Endothelial cell of umbilical vein (primary cell): Measurements from ENCODE around the gene PLEKHA7. TPM values are rescaled to one million over a fixed set of nuclear protein-coding genes. Genes with fewer than 3 reads are reported as not detected.

Experiments used
- BruUV-seq: library from RNA; stranded (reverse); fragments of 400-500 nt; replicated peaks from 2 replicates; lab custom pipeline; 2021; lab: Mats Ljungman, UMichigan
- CTCF ChIA-PET: fragments of 300-600, 350-600 bp; sonication (Branson Sonifier 250); formaldehyde crosslinking; loops from one replicate; lab custom pipeline; 2021; ENCODE audit warnings: antibody characterized with exemption, inconsistent platforms; lab: Charles Lee
- POLR2A ChIA-PET: fragments of 300-600, 350-600 bp; sonication (Branson Sonifier 250); formaldehyde crosslinking; loops from one replicate; lab custom pipeline; 2021; ENCODE audit warnings: antibody characterized with exemption, inconsistent platforms; lab: Charles Lee
- DNase-seq: peaks from one replicate; pipeline ENCODE4 v3.0.0-alpha.2; 2011; ENCODE audit warnings: low read depth, low spot score
- FAIRE-seq: peaks from 2 replicates; lab custom pipeline; 2011; peaks lifted over from hg19 to GRCh38; lab: Jason Lieb, UNC
- H2AFZ ChIP-seq: 2 replicates; pipeline ENCODE4 v1.6.0; 2012; ENCODE audit warnings: low read depth, low read length, control low read depth, inconsistent platforms
- H3K27ac ChIP-seq: 2 replicates; pipeline ENCODE4 v1.5.1; 2011; ENCODE audit warnings: low read depth, mild to moderate bottlenecking, control low read depth, low read length, moderate library complexity; ENCODE audit not compliant: insufficient read depth
- H3K27me3 ChIP-seq, 2 experiments: 2 replicates each; pipeline versions ENCODE4 v1.6.0 to v1.6.1; 2011; ENCODE audit warnings: low read length in 2 of 2, mixed read lengths in 1 of 2; ENCODE audit not compliant: control insufficient read depth in 2 of 2, insufficient read depth in 2 of 2
- H3K36me3 ChIP-seq, 2 experiments: 2 replicates in 1 of 2; 3 replicates in 1 of 2; pipeline ENCODE4 v1.5.1; 2011; ENCODE audit warnings: low read length in 2 of 2, mild to moderate bottlenecking in 1 of 2, moderate library complexity in 1 of 2; ENCODE audit not compliant: control insufficient read depth in 2 of 2, insufficient read depth in 2 of 2; ENCODE audit errors: extremely low read depth in 1 of 2
- H3K4me1 ChIP-seq: 3 replicates; pipeline ENCODE4 v1.5.1; 2011; ENCODE audit warnings: mild to moderate bottlenecking, low read length; ENCODE audit not compliant: control insufficient read depth, insufficient read depth; ENCODE audit errors: extremely low read depth
- H3K4me2 ChIP-seq: 2 replicates; pipeline ENCODE4 v1.6.1; 2011; ENCODE audit warnings: low read length, control low read depth, mixed read lengths; ENCODE audit not compliant: insufficient read depth
- H3K4me3 ChIP-seq, 3 experiments: fragments of 200-600 bp in 1 of 3; sonication (generic), shearing (Covaris generic) in 1 of 3; replicated peaks in 1 of 3; 2 replicates each; pipeline ENCODE4 v1.5.1; 2011 to 2016; ENCODE audit warnings: control low read depth in 3 of 3, low read length in 3 of 3, mild to moderate bottlenecking in 2 of 3, inconsistent platforms in 1 of 3, low read depth in 1 of 3, moderate library complexity in 1 of 3; ENCODE audit not compliant: insufficient read depth in 1 of 3
- H3K79me2 ChIP-seq: 2 replicates; pipeline ENCODE4 v1.6.0; 2012; ENCODE audit warnings: low read length, inconsistent platforms; ENCODE audit not compliant: control insufficient read depth, insufficient read depth
- H3K9ac ChIP-seq: replicated peaks from 2 replicates; pipeline ENCODE3; 2011; ENCODE audit warnings: low read length, control low read depth; ENCODE audit not compliant: insufficient read depth; ENCODE audit errors: extremely low read depth
- H3K9me1 ChIP-seq: replicated peaks from 3 replicates; pipeline ENCODE4 v1.6.0; 2011; ENCODE audit warnings: mild to moderate bottlenecking, low read length; ENCODE audit not compliant: control insufficient read depth, insufficient read depth; ENCODE audit errors: extremely low read depth
- H3K9me3 ChIP-seq: replicated peaks from 2 replicates; pipeline ENCODE4 v1.5.1; 2012; ENCODE audit warnings: low read length, inconsistent platforms; ENCODE audit not compliant: control insufficient read depth, insufficient read depth
- H4K20me1 ChIP-seq: replicated peaks from 2 replicates; pipeline ENCODE3; 2011; ENCODE audit warnings: mild to moderate bottlenecking, low read length; ENCODE audit not compliant: control insufficient read depth, insufficient read depth; ENCODE audit errors: extremely low read depth
- CTCF ChIP-seq, 2 donors: IDR thresholded peaks; 1 replicate in 1 of 2; 2 replicates in 1 of 2; pipeline ENCODE4 v1.5.1; 2011; ENCODE audit warnings: low read length in 2 of 2, mild to moderate bottlenecking in 2 of 2, moderate library complexity in 2 of 2, control low read depth in 1 of 2, inconsistent platforms in 1 of 2, low read depth in 1 of 2; ENCODE audit not compliant: insufficient read depth in 1 of 2; ENCODE audit errors: extremely low read depth in 1 of 2
- EZH2 ChIP-seq: IDR thresholded peaks from 2 replicates; pipeline ENCODE4 v1.6.1; 2012; ENCODE audit warnings: borderline replicate concordance, low read depth, mild to moderate bottlenecking, moderate library complexity, low read length, inconsistent platforms; ENCODE audit not compliant: severe bottlenecking
- FOS ChIP-seq: IDR thresholded peaks from 2 replicates; pipeline ENCODE4 v1.6.1; 2011; ENCODE audit warnings: mild to moderate bottlenecking, low read length, moderate library complexity, borderline replicate concordance; ENCODE audit not compliant: insufficient read depth
- GATA2 ChIP-seq: IDR thresholded peaks from 2 replicates; pipeline ENCODE4 v1.7.0; 2011; ENCODE audit warnings: low read depth, mild to moderate bottlenecking, moderate library complexity, mixed read lengths, low read length; ENCODE audit not compliant: insufficient read length, insufficient read depth
- JUN ChIP-seq: IDR thresholded peaks from 2 replicates; pipeline ENCODE4 v1.6.1; 2011; ENCODE audit warnings: borderline replicate concordance, low read depth; ENCODE audit not compliant: insufficient read length, insufficient read depth
- MAX ChIP-seq: IDR thresholded peaks from 2 replicates; pipeline ENCODE4 v1.6.1; 2011; ENCODE audit not compliant: insufficient read depth, insufficient read length
- MYC ChIP-seq: IDR thresholded peaks from one replicate; pipeline ENCODE4 v1.6.1; 2011; ENCODE audit warnings: mild to moderate bottlenecking, low read depth, low read length
- POLR2A ChIP-seq: IDR thresholded peaks from 2 replicates; pipeline ENCODE4 v1.6.1; 2012; ENCODE audit warnings: low read depth, mild to moderate bottlenecking, control low read depth, low read length
- POLR2AphosphoS5 ChIP-seq: IDR thresholded peaks from 2 replicates; pipeline ENCODE4 v1.6.1; 2012; ENCODE audit warnings: low read depth, mild to moderate bottlenecking, control low read depth, low read length, moderate library complexity; ENCODE audit not compliant: insufficient read depth
- dilution Hi-C: fragments of 300-500 bp; cut with MboI; formaldehyde crosslinking; loops from one replicate; pipeline ENCODE4 v1.15.0; 2019; ENCODE audit warnings: low sequenced_read_pairs; ENCODE audit not compliant: extremely low pct_ligation_motif_present
- intact Hi-C: fragments of 100-400 bp; cut with micrococcal nuclease; formaldehyde crosslinking; loops from one replicate; pipeline ENCODE4 v1.10.0; 2022
- polyA plus RNA-seq, 4 experiments: library from polyadenylated mRNA; depleted of rRNA in 3 of 4; stranded (reverse) in 3 of 4; unstranded in 1 of 4; fragments of >200 nt; gene quantifications; 2 replicates each; pipeline versions ENCODE4 v1.2.1 to v1.2.3, GENCODE V29; 2011 to 2012; ENCODE audit warnings: missing spikeins in 1 of 4
- total RNA-seq: library from RNA; stranded (reverse); gene quantifications from 2 replicates; pipeline ENCODE4 v1.2.3, GENCODE V29; 2021

Gene PLEKHA7
- total and polyA plus RNA-seq, 2 donors (not counting 3 experiments of a cell fraction or from before 2014, with no cell fraction given) = 1.7 to 3.8 TPM

DNA sequence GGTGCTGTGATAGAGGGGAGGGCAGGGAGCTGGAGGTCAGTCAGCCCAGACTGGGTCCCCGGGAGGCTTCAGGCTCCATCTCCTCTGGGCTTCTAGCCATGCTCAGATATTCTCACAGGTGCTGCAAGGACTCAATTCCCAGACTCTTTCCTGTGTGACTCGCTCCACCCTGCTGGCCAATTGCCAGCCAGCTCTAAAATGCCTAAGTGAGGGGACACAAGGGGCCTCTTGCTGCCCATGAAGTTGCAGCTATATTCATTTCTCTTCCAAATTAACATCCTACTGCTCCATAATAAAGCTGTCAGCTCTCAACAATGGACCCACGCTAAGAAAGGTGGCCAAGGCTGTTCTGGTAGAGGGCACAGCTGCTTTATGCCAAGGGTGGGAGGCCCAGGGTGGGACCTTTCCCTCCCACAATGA, 101.5 kb downstream of the PLEKHA7 start:
- TF ChIP-seq EZH2 (no peak), POLR2AphosphoS5 (no peak), FOS (no peak), GATA2 (no peak), JUN (no peak), POLR2A (no peak)
- no TSS peak for BruUV-seq
- dilution Hi-C loops = no loop called here

GRCh38 chr11:16911658-16912057, 102.6 kb downstream of the PLEKHA7 start:
- Histone ChIP-seq H3K27ac (no peak overlapping the region), H3K79me2 (no peaks in the 10 kb centered on the region), H3K9ac (no peak overlapping the region), H3K4me2 (no peak overlapping the region), H3K4me3 (no peak overlapping the region), H2AFZ (no peak overlapping the region), H3K27me3 (peaks cover 0 to 3% of the 10 kb centered on the region in 2 experiments), H3K9me1 (no peaks in the 10 kb centered on the region), H4K20me1 (no peaks in the 10 kb centered on the region), H3K4me1 (no peaks in the 10 kb centered on the region), H3K9me3 (no peaks in the 10 kb centered on the region), H3K36me3 (no peaks in the 10 kb centered on the region)
- ChIA-PET POLR2A (interaction anchor here (0.6 kb wide), 1 partner anchor 166 kb away, joined by 3 read pairs; the partner anchor contains the start of gene RPS13), CTCF (interaction anchor here (0.9 to 2.0 kb wide), 6 partner anchors 10 to 151 kb away, joined by 3 to 6 read pairs (median 4); no protein-coding TSS in a partner anchor)
- FAIRE-seq (no peak), DNase-seq (no peak)
- BruUV-seq = no TSS peak
- intact Hi-C loops (no loop called here), dilution Hi-C loops (no loop called here)
- TF ChIP-seq MAX (no peak), FOS (no peak), JUN (no peak), GATA2 (no peak), POLR2A (no peak), EZH2 (no peak), CTCF (IDR thresholded peaks at IDR 0.05; ENCODE audit: extremely low read depth in 1 of 2, insufficient read depth in 1 of 2, low read depth in 1 of 2, low read length in 2 of 2) (no peak), POLR2AphosphoS5 (no peak), MYC (no peak)

More for the DNA sequence above, 101.5 kb downstream of the PLEKHA7 start:
- no peak for DNase-seq
- FAIRE-seq = no peak
- Histone ChIP-seq H3K27me3 (peaks cover 0 to 3% of the 10 kb centered on the region in 2 experiments), H2AFZ (no peak overlapping the region), H3K9me1 (no peaks in the 10 kb centered on the region), H3K27ac (no peak overlapping the region), H3K9ac (no peak overlapping the region), H3K9me3 (no peaks in the 10 kb centered on the region), H3K4me3 (no peak overlapping the region), H3K79me2 (no peaks in the 10 kb centered on the region), H4K20me1 (no peaks in the 10 kb centered on the region), H3K4me2 (no peak overlapping the region), H3K4me1 (no peaks in the 10 kb centered on the region), H3K36me3 (no peaks in the 10 kb centered on the region)
- intact Hi-C loops = no loop called here
- ChIA-PET CTCF (interaction anchor here (0.9 to 2.0 kb wide), 5 partner anchors 11 to 150 kb away, joined by 3 to 6 read pairs (median 4); no protein-coding TSS in a partner anchor), POLR2A (no interaction called here)
